HFF-Myc (cell line): ENCODE results near the gene BAHCC1.

Source experiments
- DNase-seq: peaks from one replicate; pipeline ENCODE4 v3.0.0-alpha.2; 2011; ENCODE audit warnings: low read depth; ENCODE audit errors: extremely low read depth
- H3K4me3 ChIP-seq: replicated peaks from 2 replicates; pipeline ENCODE4 v1.5.1; 2011; ENCODE audit warnings: low read depth, mild to moderate bottlenecking, control low read depth, low read length
- TF ChIP-seq, protein P1 (sequence below): IDR thresholded peaks from 2 replicates; pipeline ENCODE4 v1.5.1; 2012; ENCODE audit warnings: mild to moderate bottlenecking, low read depth, low read length, control low read depth; ENCODE audit errors: missing control alignments

BAHCC1 gene

GRCh38 chr17:81465910-81466309, 70.7 kb downstream of the BAHCC1 start:
- H3K4me3 ChIP-seq = no peak overlapping the region
- DNase-seq = no peak
- TF ChIP-seq, protein P1, sequence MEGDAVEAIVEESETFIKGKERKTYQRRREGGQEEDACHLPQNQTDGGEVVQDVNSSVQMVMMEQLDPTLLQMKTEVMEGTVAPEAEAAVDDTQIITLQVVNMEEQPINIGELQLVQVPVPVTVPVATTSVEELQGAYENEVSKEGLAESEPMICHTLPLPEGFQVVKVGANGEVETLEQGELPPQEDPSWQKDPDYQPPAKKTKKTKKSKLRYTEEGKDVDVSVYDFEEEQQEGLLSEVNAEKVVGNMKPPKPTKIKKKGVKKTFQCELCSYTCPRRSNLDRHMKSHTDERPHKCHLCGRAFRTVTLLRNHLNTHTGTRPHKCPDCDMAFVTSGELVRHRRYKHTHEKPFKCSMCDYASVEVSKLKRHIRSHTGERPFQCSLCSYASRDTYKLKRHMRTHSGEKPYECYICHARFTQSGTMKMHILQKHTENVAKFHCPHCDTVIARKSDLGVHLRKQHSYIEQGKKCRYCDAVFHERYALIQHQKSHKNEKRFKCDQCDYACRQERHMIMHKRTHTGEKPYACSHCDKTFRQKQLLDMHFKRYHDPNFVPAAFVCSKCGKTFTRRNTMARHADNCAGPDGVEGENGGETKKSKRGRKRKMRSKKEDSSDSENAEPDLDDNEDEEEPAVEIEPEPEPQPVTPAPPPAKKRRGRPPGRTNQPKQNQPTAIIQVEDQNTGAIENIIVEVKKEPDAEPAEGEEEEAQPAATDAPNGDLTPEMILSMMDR = no peak

GRCh38 chr17:81466564-81467472, 71.6 kb downstream of the BAHCC1 start:
- H3K4me3 ChIP-seq = no peak overlapping the region
- TF ChIP-seq, protein P1 = no peak
- DNase-seq = no peak

GRCh38 chr17:81468111-81468769, 73.0 kb downstream of the BAHCC1 start:
- no peak for DNase-seq
- TF ChIP-seq, protein P1 = no peak
- H3K4me3 ChIP-seq = no peak overlapping the region

DNA sequence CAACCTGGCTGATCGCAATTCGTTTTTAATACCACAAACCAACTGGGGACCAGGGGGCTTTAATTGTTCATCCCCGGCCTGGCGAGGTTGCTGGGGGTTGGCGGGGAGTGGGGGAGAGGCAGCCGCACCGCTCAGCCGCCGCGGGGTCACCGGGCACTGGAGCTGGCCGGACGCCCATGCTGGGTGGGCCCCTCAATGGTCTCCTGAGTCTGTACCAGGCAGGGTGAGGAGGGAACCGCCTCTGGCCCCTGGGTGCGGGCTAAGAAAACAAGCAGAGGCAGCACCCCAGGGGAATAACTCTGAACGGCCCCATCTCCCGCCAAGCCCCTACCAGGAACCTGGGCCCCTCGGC, 73.5 kb downstream of the BAHCC1 start:
- no peak for DNase-seq
- no peak overlapping the region for H3K4me3 ChIP-seq
- TF ChIP-seq, protein P1 = no peak

DNA sequence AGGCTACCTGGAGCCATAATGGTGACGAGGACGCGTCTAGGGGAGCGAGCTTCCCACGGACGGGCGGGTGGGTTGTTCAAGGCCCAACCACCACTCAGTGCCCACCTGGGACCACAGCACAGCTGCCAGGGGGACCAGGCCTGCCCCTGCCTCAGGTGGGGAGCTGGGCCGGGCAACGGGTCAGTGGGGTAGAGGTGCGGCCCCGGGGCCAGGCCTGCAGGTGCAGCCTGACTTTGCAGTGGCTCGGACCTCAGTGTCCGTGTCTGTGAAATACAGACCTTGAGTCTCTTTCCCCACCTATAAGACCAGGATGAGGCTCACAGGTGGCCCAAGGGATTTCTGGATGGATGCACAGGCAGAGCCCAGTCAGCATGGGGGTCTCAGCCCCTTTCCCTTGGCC, 74.0 kb downstream of the BAHCC1 start:
- TF ChIP-seq, protein P1 = no peak
- no peak for DNase-seq
- H3K4me3 ChIP-seq = no peak overlapping the region

DNA sequence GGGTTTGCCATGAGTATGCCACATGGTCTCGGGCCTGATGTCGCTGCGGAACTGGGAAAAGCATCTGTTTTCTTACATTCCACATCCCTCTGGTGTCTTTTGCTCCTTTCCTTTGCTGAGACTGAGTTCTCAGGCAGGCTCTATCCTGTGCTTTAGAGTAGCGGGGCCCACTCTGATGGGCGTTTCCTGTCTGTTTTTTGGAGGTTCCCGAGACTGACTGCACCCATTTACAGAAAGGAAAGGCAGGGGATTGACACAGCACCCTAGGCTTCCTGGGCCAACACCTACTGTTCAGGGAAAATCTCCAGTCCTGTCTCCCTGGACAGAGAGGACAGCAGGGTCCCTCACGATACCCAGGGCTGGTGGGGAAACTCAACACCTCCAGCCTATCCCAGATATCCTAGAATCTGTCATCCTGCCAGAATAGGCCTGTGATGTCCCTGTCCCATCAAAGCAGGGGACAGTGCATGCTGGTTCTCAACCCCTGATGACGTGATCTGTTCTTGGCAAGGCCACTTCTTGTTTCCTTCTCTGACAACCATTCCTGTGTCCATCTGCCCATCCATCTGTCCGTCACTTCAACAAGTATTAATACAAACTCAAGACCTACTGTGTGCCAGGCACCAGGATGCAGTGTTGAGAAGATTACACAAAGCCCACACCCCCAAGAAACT, 75.2 kb downstream of the BAHCC1 start:
- H3K4me3 ChIP-seq = no peak overlapping the region
- no peak for DNase-seq
- TF ChIP-seq, protein P1 = no peak
